GM15510 (cell line): ENCODE results near the gene ANKFN1.

Experiments
- POLR2A ChIP-seq: IDR thresholded peaks from 3 replicates; pipeline ENCODE4 v1.6.1; 2011; ENCODE audit warnings: borderline replicate concordance; ENCODE audit not compliant: insufficient read length; ENCODE audit errors: extremely low read depth

The ANKFN1 gene

DNA sequence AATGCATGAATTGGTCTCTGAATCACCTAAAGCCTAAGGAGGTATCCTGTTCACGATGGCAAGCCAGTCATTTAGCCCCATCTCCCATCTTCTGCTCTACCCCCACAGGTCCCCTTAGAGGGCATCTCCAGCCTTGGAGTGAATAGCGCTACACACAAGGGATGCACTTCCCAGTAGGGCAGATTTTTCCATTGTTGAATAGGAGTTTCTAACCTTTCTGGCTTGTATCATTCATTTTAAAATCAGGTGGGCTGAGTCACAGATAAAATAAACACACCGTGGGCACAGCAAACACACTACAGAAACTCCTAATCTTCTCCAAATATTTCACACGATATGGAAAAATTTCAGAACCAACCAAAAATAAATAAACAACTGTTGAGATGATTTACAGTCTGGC lies 239.0 kb downstream of the ANKFN1 start:
- no peak for TF ChIP-seq POLR2A

DNA sequence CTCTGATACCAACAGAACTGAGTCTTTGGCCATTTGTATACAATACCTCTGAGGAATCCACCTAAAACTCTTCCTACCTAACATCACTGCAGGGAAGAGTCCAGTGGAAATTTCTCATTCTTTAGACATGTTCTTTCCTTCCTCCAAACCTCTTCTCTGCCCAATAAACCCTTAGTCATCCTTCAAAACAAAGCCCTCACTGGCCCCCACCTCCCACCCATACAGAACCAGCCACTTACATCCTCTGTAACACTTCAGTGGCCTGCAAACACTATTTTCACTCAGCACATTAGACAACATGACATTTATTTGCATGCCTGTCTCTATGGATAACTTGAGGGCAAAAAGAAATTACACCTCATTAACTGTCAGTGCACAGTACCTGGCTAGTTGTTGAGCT lies 239.9 kb downstream of the ANKFN1 start:
- no peak for TF ChIP-seq POLR2A

DNA sequence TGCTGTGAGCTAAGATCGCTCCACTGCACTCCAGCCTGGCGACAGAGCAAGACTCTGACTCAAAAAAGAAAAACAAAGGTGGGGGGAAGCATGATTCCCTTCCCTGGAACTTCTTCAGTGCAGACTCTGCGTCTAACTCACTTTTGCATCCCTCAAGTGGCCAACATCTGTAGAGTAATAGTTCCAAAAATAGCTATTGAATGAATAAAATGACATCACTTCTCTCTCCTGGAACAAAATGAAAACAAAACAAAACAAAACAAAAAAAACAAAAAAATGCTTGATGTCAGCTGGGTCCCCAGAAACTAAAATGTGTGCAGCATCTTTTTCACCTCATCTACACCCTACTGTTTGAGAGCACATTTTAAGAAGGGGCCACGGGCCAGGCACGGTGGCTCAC lies 242.5 kb downstream of the ANKFN1 start:
- no peak for TF ChIP-seq POLR2A

DNA sequence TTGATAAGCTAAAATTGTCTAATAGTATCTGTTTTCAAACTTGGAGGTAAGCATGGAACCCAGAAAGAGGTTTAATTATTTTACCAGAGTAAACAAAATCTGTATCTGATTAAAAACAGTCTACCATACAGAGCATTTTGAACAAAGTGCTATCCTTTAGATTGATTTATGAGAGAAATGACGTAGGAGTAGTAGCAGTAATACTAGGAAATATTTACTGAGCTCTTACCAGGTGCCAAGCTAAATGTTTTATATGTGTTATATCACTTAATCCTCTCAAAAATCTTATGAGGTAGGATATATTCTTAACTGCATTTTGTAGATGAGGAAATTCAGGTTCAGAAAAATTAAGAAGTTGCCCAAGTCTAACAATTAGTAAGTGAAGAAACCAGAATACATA lies 253.8 kb downstream of the ANKFN1 start:
- TF ChIP-seq POLR2A = no peak

DNA sequence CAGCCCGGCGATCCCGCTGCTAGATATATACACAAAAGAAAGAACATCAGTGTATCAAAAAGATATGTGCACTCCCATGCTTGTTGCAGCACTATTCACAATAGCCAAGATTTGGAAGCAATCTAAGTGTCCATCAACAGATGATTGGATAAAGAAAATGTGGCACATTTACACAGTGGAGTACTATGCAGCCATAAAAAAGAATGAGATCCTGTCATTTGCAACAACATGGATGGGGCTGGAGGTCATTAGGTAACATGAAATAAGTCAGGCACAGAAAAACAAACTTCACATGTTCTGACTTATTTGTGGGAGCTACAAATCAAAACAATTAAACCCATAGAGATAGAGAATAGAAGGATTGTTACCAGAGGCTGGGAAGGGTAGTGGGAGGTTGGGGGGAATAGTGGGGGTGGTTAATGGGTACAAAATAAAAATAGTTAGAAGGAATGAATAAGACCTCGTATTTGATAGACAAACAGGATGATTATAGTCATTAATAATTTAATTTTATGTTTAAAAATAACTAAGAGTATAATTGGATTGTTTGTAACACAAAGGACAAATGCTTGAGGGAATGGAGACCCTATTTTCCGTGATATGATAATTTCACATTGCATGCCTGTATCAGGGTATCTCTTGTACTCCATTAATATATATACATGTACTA lies 263.5 kb downstream of the ANKFN1 start:
- TF ChIP-seq POLR2A = no peak

DNA sequence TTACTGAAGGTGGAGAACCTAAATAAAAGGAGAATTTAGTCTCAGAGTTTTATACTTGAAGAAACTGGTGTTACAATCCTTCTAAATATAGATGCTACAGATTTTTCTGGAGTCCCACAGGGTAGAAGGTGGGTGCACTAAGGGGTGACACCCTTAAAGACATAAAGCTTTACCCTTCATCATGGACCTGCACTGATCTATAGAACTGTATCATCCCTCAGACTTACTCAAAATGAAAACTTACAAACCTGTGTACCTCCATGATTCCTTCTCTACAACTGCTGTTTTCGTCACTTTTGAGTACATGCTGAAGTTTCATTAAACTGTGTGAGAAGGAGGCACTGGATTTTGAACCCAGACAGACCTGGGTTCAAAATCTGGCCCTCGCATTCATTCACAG lies 270.7 kb downstream of the ANKFN1 start:
- TF ChIP-seq POLR2A = no peak

DNA sequence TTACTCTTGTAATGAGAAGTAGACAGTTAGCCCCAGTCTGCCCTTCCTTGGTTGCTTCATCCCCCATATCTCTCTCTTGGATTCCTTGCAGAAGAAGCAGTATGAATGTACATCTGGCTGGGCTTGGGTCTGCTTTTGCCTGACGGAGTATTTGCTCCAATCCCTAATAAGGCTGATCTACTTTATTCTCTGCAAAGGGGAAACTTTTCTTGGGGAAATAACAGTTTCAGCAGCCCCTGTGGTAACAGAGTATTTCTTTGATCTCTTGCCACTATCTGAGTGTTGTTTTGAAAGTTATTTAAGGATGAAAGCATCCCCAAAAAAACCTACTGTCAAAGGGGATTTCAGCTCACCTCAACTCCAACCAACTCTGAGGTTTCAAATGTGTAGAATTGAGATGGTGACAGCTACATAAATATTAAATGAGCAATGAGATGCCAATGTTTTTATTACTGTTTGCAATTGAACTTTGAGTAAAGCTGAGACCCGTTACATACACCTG lies 271.3 kb downstream of the ANKFN1 start:
- no peak for TF ChIP-seq POLR2A

DNA sequence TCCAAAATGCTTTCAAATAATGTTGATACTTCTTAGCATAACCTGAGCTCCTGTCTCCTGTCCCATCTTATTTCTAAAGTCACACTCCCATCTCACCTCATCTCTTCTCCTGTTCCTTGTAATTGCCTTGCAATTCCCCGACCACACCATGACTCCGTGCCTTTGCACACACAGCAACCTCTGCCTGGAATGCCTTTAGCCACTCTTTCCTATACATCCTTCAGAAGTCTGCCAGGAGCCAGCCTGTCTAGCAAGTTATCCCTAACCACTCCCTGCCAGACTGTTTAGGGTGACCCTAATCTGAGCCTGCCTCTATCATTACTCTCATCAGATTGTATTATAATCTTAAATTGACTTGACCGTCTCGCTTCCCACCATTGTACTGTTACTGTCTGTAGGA lies 272.2 kb downstream of the ANKFN1 start:
- no peak for TF ChIP-seq POLR2A

DNA sequence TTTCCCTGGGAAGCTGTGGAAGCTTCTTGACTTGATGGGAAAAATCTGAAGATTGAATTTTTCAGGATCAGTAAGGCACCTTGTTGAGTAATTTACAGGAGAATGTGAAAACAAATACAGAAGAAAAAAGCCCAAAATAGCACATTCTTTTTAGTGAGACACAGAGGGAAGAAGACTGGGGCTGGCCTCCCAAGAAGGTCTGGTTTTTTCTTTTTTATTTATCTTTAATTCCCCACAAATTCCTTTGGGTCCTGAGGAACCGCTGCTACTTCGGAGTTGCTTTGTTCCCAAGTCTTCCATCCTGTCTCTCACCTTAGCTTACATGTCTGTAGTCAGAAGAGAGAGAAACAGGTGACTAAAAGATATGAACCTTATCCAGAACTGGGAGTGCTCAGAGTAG lies 273.6 kb downstream of the ANKFN1 start:
- no peak for TF ChIP-seq POLR2A

DNA sequence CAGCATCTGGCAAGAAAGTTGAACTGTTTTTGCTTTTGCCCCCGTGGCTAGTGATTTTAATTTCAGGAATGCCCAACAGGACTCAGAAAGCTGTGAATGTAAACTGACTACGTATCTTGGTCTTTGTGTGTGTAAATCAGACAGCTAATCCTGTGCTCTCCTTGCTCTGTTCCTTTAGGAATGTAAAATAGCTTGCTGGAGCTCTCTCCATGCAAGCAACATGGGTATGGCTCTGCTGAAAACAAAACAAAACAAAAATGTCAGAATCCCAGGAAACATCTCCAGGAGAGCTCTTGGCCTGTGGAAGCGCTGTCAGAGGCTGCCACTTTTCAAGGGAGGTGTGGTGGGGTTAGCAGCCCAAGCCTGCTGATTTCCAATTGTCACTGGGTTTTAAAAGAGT lies 278.5 kb downstream of the ANKFN1 start:
- TF ChIP-seq POLR2A = no peak

DNA sequence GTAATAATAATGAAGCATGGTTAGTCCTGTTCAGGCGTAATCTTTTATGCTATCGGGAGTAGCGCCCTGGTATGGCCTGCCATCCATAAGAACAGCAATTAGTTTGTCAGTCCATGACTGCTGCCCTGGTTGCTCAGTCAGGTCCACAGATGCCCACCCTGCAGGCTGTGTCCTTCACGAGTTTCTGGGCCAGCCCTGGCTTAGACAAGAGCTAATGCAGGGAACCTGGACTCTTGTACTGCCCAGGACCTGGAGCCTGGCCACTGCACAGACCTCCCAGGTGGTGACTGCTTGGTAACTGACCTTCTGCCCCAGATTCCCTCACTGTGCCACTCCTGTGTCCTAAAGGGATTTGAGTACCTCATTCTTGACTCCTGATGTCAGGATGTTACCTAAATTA lies 279.2 kb downstream of the ANKFN1 start:
- TF ChIP-seq POLR2A = no peak

DNA sequence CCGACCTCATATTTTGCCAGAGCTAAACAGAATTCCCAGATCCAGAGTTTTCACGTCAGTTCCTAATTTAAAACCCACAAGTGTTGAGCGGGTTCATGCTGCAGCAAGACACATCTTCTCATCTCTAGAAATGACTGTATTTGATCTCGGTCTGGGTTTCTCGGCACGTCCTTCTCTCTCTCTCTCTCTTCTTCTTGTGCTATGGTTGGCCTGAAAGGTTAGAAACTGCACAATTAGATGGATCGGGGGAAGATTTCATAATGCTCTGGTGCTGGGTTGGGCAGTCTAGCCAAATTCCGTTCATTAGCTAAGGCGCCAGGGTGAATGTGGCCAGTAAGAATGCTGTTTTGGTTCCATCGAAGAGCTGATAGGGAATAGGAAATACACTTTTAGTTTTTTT lies 281.3 kb downstream of the ANKFN1 start:
- TF ChIP-seq POLR2A = no peak

DNA sequence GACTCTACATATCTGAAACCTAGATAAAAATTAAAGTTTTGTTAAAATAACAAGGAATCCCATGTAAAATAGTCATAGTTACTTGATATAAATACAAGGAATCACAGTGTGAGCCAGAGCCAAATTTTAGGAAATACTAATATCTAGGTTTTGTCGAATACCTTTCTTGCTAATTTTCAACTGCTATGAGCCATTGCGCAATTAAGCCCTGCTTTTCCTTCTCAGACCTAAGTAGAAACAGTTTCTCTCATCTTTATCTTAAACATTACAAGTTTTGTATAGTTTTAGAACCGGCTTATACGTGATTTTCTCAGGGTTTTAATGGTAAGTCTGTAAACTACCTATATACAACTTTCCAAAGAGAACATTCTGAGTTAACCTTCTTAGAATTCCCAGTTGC lies 282.9 kb downstream of the ANKFN1 start:
- TF ChIP-seq POLR2A = no peak

DNA sequence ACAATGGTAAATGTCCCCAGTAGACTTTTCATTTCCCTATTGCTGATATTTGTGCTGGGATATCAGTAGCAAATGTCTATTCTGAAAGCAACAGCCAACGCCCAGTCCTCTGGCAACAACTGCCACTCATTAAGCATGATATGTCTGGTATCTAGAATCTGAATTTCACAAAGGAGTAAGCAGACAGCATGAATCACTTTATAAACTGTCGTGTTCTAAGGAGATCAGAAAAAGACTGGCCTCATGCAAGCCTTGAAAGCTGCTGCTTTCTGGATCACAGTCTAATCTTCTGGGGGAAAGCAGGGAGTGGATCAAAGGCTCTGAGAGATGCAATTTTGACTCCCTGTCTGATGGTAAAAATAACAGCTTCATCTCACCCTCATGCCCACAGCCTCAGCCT lies 287.1 kb downstream of the ANKFN1 start:
- no peak for TF ChIP-seq POLR2A

DNA sequence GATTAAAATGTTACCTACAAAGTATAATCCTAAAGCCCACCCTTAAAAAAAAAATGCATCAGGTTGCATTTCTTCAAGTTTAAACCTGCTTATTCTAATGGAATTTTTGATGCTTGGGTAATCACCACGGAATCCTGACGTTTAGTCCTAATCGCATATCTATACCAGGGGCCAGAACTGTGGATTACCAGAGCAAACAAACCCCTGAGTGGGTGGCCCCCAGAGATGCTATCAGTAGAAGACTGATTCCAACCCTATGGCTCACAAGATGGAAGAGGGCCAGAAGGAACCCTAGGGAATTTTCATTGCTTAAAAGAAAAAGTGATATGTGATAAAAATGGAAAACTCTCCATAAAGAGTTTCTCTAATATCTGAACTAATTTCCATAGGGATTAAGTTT lies 288.0 kb downstream of the ANKFN1 start:
- TF ChIP-seq POLR2A = no peak

DNA sequence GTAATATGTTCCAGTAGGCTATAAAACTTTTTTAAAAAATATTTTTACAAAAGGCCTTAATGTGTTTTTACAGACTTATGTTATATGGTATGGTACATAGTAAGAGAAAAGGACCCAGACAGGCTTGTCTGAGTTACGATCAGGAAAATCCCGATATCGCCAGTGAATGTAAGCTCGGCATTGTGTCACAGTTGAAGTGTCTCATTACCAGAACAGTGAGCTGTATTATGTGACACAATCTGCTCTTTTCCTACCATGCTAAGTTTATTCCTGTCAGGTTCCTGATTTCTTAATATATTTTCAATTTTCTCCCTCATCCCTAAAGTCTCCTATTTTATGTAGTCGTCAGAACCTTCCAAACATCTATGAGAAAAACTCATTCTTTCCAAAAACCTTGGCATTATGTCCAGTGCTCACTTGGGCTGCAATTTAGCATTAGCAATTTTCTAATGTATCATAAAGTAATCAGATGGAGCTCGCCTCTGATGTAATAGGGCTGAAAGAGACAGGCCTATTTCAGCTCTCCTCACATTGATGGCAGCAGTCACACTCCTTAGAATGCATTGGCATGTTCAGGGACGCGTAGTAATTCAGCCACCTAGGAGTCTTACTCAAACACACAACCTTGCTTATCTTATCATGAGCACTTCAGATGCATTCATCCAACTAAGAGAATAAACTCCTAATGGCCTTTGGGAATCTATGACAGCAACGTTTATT lies 292.6 kb downstream of the ANKFN1 start:
- TF ChIP-seq POLR2A = no peak
